GM23338 (cell line): ENCODE measurements around the gene AFF1. TPM values are rescaled to one million over a fixed set of nuclear protein-coding genes. Genes with fewer than 3 reads are reported as not detected.

ENCODE experiments used
- ATAC-seq: fragments of 200-7000 bp; cut with Tn5 transposase; 3 replicates; pipeline ENCODE4 v1.9.1; 2020
- DNase-seq: peaks from one replicate; pipeline ENCODE4 v3.0.0-alpha.2; 2015; ENCODE audit warnings: low spot score
- H2AFZ ChIP-seq: fragments of 200-600 bp; sonication (generic); 2 replicates; pipeline ENCODE4 v1.8.0; 2016; ENCODE audit warnings: antibody characterized with exemption, mild to moderate bottlenecking, moderate library complexity
- H3F3A ChIP-seq: fragments of 200-600 bp; sonication (generic); replicated peaks from 2 replicates; pipeline ENCODE4 v1.8.0; 2017; ENCODE audit warnings: antibody characterized with exemption, mixed run types, low read depth
- H3K27ac ChIP-seq: fragments of 200-600 bp; sonication (generic); 2 replicates; pipeline ENCODE4 v1.6.1; 2016; ENCODE audit warnings: low read depth
- H3K27me3 ChIP-seq: fragments of 200-600 bp; sonication (generic); 2 replicates; pipeline ENCODE4 v1.8.0; 2016; ENCODE audit warnings: mild to moderate bottlenecking, mixed run types, moderate library complexity; ENCODE audit not compliant: insufficient read depth
- H3K36me3 ChIP-seq: fragments of 200-600 bp; sonication (generic); 2 replicates; pipeline ENCODE4 v1.8.0; 2016; ENCODE audit warnings: mild to moderate bottlenecking; ENCODE audit not compliant: insufficient read depth
- H3K4me1 ChIP-seq: fragments of 200-600 bp; sonication (generic); 2 replicates; pipeline ENCODE4 v1.8.0; 2016; ENCODE audit warnings: mild to moderate bottlenecking, moderate library complexity; ENCODE audit not compliant: insufficient read depth
- H3K4me2 ChIP-seq: fragments of 200-600 bp; sonication (generic); 2 replicates; pipeline ENCODE4 v1.7.1; 2017; ENCODE audit warnings: mixed run types
- H3K4me3 ChIP-seq: fragments of 200-600 bp; sonication (generic); 2 replicates; pipeline ENCODE4 v1.6.1; 2016; ENCODE audit warnings: mixed run types
- H3K79me2 ChIP-seq: fragments of 200-600 bp; sonication (generic); replicated peaks from 2 replicates; pipeline ENCODE4 v1.8.0; 2017; ENCODE audit warnings: mild to moderate bottlenecking; ENCODE audit not compliant: insufficient read depth
- H3K9me2 ChIP-seq: fragments of 200-600 bp; sonication (generic); 2 replicates; pipeline ENCODE4 v1.8.0; 2017; ENCODE audit not compliant: insufficient read depth
- H4K20me1 ChIP-seq: fragments of 200-600 bp; sonication (generic); replicated peaks from 2 replicates; pipeline ENCODE4 v1.8.0; 2017; ENCODE audit warnings: mild to moderate bottlenecking; ENCODE audit not compliant: insufficient read depth
- H3K27ac Mint-ChIP-seq: 2 replicates; pipeline ENCODE4 v1.8.0; 2020; ENCODE audit warnings: inconsistent platforms, mild to moderate bottlenecking, moderate library complexity, mixed read lengths
- H3K27me3 Mint-ChIP-seq: 3 replicates; pipeline ENCODE4 v1.8.0; 2022; ENCODE audit warnings: low read depth, mild to moderate bottlenecking, moderate library complexity, mixed read lengths, inconsistent platforms; ENCODE audit not compliant: insufficient read depth, poor library complexity
- H3K36me3 Mint-ChIP-seq: 3 replicates; pipeline ENCODE4 v1.8.0; 2021; ENCODE audit warnings: low read depth, mild to moderate bottlenecking, inconsistent platforms, moderate library complexity, mixed read lengths
- H3K4me1 Mint-ChIP-seq: 3 replicates; pipeline ENCODE4 v1.8.0; 2020; ENCODE audit warnings: mild to moderate bottlenecking, inconsistent platforms, mixed read lengths
- H3K4me3 Mint-ChIP-seq: 3 replicates; pipeline ENCODE4 v1.8.0; 2021; ENCODE audit warnings: moderate library complexity, mild to moderate bottlenecking, inconsistent platforms, mixed read lengths
- H3K9me3 Mint-ChIP-seq: 3 replicates; pipeline ENCODE4 v1.8.0; 2020; ENCODE audit warnings: moderate library complexity, mild to moderate bottlenecking, inconsistent platforms, mixed read lengths
- CREB1 ChIP-seq: fragments of 250-450 bp; sonication (Bioruptor Pico); IDR thresholded peaks from 2 replicates; pipeline ENCODE4 v1.5.0; 2020; ENCODE audit warnings: low read depth, mild to moderate bottlenecking, moderate library complexity
- CTCF ChIP-seq, 2 experiments: fragments of 200-600 bp in 1 of 2; sonication (generic) in 1 of 2; conservative IDR thresholded peaks; 2 replicates each; pipeline versions ENCODE4 v1.5.1 to v1.6.1; 2016 to 2017; ENCODE audit warnings: antibody characterized with exemption in 2 of 2, low read depth in 2 of 2, mild to moderate bottlenecking in 2 of 2, moderate library complexity in 1 of 2
- EZH2 ChIP-seq: fragments of 200-600 bp; sonication (generic); IDR thresholded peaks from one replicate; pipeline ENCODE4 v1.8.0; 2017; ENCODE audit warnings: antibody characterized with exemption, mild to moderate bottlenecking, low read depth; ENCODE audit not compliant: unreplicated experiment
- POLR2AphosphoS5 ChIP-seq: IDR thresholded peaks from 2 replicates; pipeline ENCODE4 v1.6.1; 2016; ENCODE audit warnings: antibody characterized with exemption, low read depth
- REST ChIP-seq: IDR thresholded peaks from one replicate; pipeline ENCODE4 v1.6.1; 2018; ENCODE audit warnings: antibody characterized with exemption; ENCODE audit not compliant: unreplicated experiment
- STAT1 ChIP-seq: IDR thresholded peaks from one replicate; pipeline ENCODE4 v1.6.1; 2016; ENCODE audit warnings: antibody characterized with exemption; ENCODE audit not compliant: unreplicated experiment
- ZNF114 ChIP-seq: fragments of 250-450 bp; sonication (Bioruptor Pico); IDR thresholded peaks from 2 replicates; pipeline ENCODE4 v1.5.0; 2020; ENCODE audit warnings: mild to moderate bottlenecking, moderate library complexity
- ZNF331 ChIP-seq: fragments of 250-450 bp; sonication (Bioruptor Pico); IDR thresholded peaks from 2 replicates; pipeline ENCODE4 v1.5.0; 2020; ENCODE audit warnings: low read depth, mild to moderate bottlenecking, moderate library complexity
- polyA plus RNA-seq: library from polyadenylated mRNA; unstranded; fragments of >200 nt; fragmentation: Nextera tagmentation; extraction: Ambion mirVana; gene quantifications from 2 replicates; pipeline ENCODE4 v1.2.1, GENCODE V29; 2016
- total RNA-seq: library from RNA; depleted of rRNA; stranded (reverse); fragments of >200 nt; shearing (Covaris generic); gene quantifications from 2 replicates; pipeline ENCODE4 v1.2.3, GENCODE V29; 2014
- TF ChIP-seq, protein P1 (sequence below): IDR thresholded peaks from 2 replicates; pipeline ENCODE4 v1.6.1; 2016; ENCODE audit warnings: antibody characterized with exemption

The AFF1 gene
- total and polyA plus RNA-seq, 2 experiments from 2014 or later: 42.6 to 67.2 TPM

GRCh38 chr4:87166296-87166854 is 231.6 kb downstream of the AFF1 start:
- DNase-seq: no peak
- H3K4me3 ChIP-seq: no peak overlapping the region
- H3K4me1 ChIP-seq: no peaks in the 10 kb centered on the region; the same call in 1 of the 2 replicates
- TF ChIP-seq REST: no peak
- TF ChIP-seq ZNF114 (CRISPR knock-in tag): no peak
- TF ChIP-seq CTCF (conservative IDR thresholded peaks at IDR 0.05; ENCODE audit: low read depth in 2 of 2): no peak
- no peak for TF ChIP-seq ZNF331 (CRISPR knock-in tag)
- TF ChIP-seq, protein P1, sequence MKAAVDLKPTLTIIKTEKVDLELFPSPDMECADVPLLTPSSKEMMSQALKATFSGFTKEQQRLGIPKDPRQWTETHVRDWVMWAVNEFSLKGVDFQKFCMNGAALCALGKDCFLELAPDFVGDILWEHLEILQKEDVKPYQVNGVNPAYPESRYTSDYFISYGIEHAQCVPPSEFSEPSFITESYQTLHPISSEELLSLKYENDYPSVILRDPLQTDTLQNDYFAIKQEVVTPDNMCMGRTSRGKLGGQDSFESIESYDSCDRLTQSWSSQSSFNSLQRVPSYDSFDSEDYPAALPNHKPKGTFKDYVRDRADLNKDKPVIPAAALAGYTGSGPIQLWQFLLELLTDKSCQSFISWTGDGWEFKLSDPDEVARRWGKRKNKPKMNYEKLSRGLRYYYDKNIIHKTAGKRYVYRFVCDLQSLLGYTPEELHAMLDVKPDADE: no peak
- no peak for TF ChIP-seq CREB1 (CRISPR knock-in tag)
- no peak overlapping the region for H3K4me2 ChIP-seq
- no peak for ATAC-seq
- H3K9me3 Mint-ChIP-seq: no peaks in the 10 kb centered on the region
- no peaks in the 10 kb centered on the region for H3K4me1 Mint-ChIP-seq
- H3K36me3 Mint-ChIP-seq: no peaks in the 10 kb centered on the region
- no peak overlapping the region for H3K27ac ChIP-seq
- no peak overlapping the region for H2AFZ ChIP-seq
- no peak overlapping the region for H3K4me3 Mint-ChIP-seq
- no peaks in the 10 kb centered on the region for H3K27me3 Mint-ChIP-seq
- H3K9me2 ChIP-seq: no peaks in the 10 kb centered on the region; the same call in 1 of the 2 replicates
- H3F3A ChIP-seq: no peaks in the 10 kb centered on the region
- H4K20me1 ChIP-seq: no peaks in the 10 kb centered on the region; the same call in 1 of the 2 replicates
- no peaks in the 10 kb centered on the region for H3K27me3 ChIP-seq
- H3K79me2 ChIP-seq: no peaks in the 10 kb centered on the region
- no peak overlapping the region for H3K27ac Mint-ChIP-seq
- no peaks in the 10 kb centered on the region; the same call in 1 of the 2 replicates for H3K36me3 ChIP-seq

DNA sequence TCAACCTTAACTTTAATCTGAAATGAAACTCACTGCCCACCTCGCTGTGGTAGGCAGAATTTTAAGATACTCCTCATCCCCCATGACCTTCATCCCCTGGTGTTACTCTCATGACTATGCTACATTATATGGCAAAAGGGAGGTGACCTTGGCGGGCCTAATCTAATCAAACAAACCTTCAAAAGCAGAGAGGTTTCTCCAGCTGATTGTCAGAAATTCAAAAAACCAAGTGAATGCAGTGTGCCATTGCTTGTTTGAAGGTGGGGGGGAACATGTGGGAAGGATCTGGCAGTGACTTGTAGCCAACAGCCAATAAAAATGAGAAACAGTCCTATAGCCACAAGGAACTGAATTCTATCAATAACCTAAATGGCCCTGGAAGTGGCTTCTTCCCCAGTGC is 237.1 kb downstream of the AFF1 start:
- no peaks in the 10 kb centered on the region for H3K4me1 ChIP-seq
- ATAC-seq (no peak), DNase-seq (no peak)
- no peaks in the 10 kb centered on the region for H3K4me1 Mint-ChIP-seq
- H3K36me3 Mint-ChIP-seq: no peaks in the 10 kb centered on the region
- no peaks in the 10 kb centered on the region for H3K27me3 Mint-ChIP-seq
- no peak overlapping the region for H2AFZ ChIP-seq
- no peaks in the 10 kb centered on the region for H3K27me3 ChIP-seq
- H3K9me3 Mint-ChIP-seq: no peaks in the 10 kb centered on the region
- H3F3A ChIP-seq: no peaks in the 10 kb centered on the region
- H3K27ac ChIP-seq: no peak overlapping the region
- no peak overlapping the region for H3K4me3 Mint-ChIP-seq
- no peaks in the 10 kb centered on the region; the same call in 1 of the 2 replicates for H3K36me3 ChIP-seq
- no peaks in the 10 kb centered on the region for H3K79me2 ChIP-seq
- H3K4me2 ChIP-seq: no peak overlapping the region
- no peaks in the 10 kb centered on the region for H4K20me1 ChIP-seq
- H3K9me2 ChIP-seq: no peaks in the 10 kb centered on the region; the same call in 1 of the 2 replicates
- H3K4me3 ChIP-seq: no peak overlapping the region
- H3K27ac Mint-ChIP-seq: no peak overlapping the region
- TF ChIP-seq REST (no peak), POLR2AphosphoS5 (no peak), STAT1 (no peak), ZNF114 (CRISPR knock-in tag) (no peak), EZH2 (no peak)
